A673 (cell line): ENCODE results near the gene DNAH2. TPM values are rescaled to one million over a fixed set of nuclear protein-coding genes. Genes with fewer than 3 reads are reported as not detected.

Source experiments
- BruUV-seq: library from RNA; stranded (reverse); fragments of 400-500 nt; replicated peaks from 2 replicates; lab custom pipeline; 2021; lab: Mats Ljungman, UMichigan
- CTCF ChIA-PET: fragments of 300-600 bp; sonication (Branson Sonifier 250); formaldehyde crosslinking; loops from one replicate; lab custom pipeline; 2022; ENCODE audit warnings: antibody characterized with exemption; lab: Charles Lee
- POLR2A ChIA-PET: fragments of 300-600 bp; sonication (Branson Sonifier 250); formaldehyde crosslinking; loops from one replicate; lab custom pipeline; 2022; ENCODE audit warnings: antibody characterized with exemption; ENCODE audit not compliant: low non-redundant PET; lab: Charles Lee
- DNase-seq: peaks from one replicate; pipeline ENCODE4 v3.0.0-alpha.2; 2015; ENCODE audit warnings: low spot score
- H3K27ac ChIP-seq: fragments of 200-600 bp; sonication (generic); 2 replicates; pipeline ENCODE4 v1.5.1; 2016; ENCODE audit warnings: mixed run types, low read depth, mild to moderate bottlenecking, mixed read lengths, antibody characterized with exemption, low read length; ENCODE audit not compliant: poor library complexity, severe bottlenecking
- H3K27me3 ChIP-seq: fragments of 200-600 bp; sonication (generic); replicated peaks from 2 replicates; pipeline ENCODE4 v1.6.1; 2017; ENCODE audit warnings: mixed run types, low read depth, mild to moderate bottlenecking, mixed read lengths, antibody characterized with exemption, low read length; ENCODE audit not compliant: insufficient read depth, poor library complexity
- H3K36me3 ChIP-seq: fragments of 200-600 bp; sonication (generic); 2 replicates; pipeline ENCODE4 v1.6.1; 2016; ENCODE audit warnings: mixed run types, mild to moderate bottlenecking, mixed read lengths, antibody characterized with exemption, low read length; ENCODE audit not compliant: insufficient read depth, poor library complexity, severe bottlenecking
- H3K4me1 ChIP-seq: fragments of 200-600 bp; sonication (generic); 2 replicates; pipeline ENCODE4 v1.6.1; 2017; ENCODE audit warnings: mixed run types, mild to moderate bottlenecking, mixed read lengths, antibody characterized with exemption, low read length; ENCODE audit not compliant: insufficient read depth, poor library complexity, severe bottlenecking
- H3K4me3 ChIP-seq: fragments of 200-600 bp; sonication (generic); 2 replicates; pipeline ENCODE4 v1.5.1; 2016; ENCODE audit warnings: low read depth, mixed run types, mild to moderate bottlenecking, mixed read lengths, low read length; ENCODE audit not compliant: poor library complexity, severe bottlenecking
- H3K9me3 ChIP-seq: fragments of 200-600 bp; sonication (generic); 2 replicates; pipeline ENCODE4 v1.6.1; 2016; ENCODE audit warnings: mixed run types, low read depth, mild to moderate bottlenecking, mixed read lengths, antibody characterized with exemption, low read length; ENCODE audit not compliant: poor library complexity, severe bottlenecking
- EZH2 ChIP-seq: fragments of 200-600 bp; sonication (generic); IDR thresholded peaks from 2 replicates; pipeline ENCODE4 v1.6.1; 2017; ENCODE audit warnings: borderline replicate concordance, low read depth, mild to moderate bottlenecking, mixed read lengths, antibody characterized with exemption, low read length; ENCODE audit not compliant: poor library complexity, severe bottlenecking
- intact Hi-C: fragments of 100-400 bp; cut with micrococcal nuclease; formaldehyde crosslinking; loops from one replicate; pipeline ENCODE4 v1.10.0; 2022; ENCODE audit not compliant: unreplicated experiment
- total RNA-seq: library from RNA; stranded (reverse); gene quantifications from 2 replicates; pipeline ENCODE4 v1.2.3, GENCODE V29; 2021
- TF ChIP-seq, protein P1 (sequence below): fragments of 300-800, 200-600 bp; sonication (generic); conservative IDR thresholded peaks from 2 replicates; pipeline ENCODE4 v1.5.1; 2017; ENCODE audit warnings: low read depth, mild to moderate bottlenecking, antibody characterized with exemption, low read length, moderate library complexity, mixed read lengths

Gene DNAH2
- total RNA-seq, 1 experiment from 2014 or later: 0.15 TPM

DNA sequence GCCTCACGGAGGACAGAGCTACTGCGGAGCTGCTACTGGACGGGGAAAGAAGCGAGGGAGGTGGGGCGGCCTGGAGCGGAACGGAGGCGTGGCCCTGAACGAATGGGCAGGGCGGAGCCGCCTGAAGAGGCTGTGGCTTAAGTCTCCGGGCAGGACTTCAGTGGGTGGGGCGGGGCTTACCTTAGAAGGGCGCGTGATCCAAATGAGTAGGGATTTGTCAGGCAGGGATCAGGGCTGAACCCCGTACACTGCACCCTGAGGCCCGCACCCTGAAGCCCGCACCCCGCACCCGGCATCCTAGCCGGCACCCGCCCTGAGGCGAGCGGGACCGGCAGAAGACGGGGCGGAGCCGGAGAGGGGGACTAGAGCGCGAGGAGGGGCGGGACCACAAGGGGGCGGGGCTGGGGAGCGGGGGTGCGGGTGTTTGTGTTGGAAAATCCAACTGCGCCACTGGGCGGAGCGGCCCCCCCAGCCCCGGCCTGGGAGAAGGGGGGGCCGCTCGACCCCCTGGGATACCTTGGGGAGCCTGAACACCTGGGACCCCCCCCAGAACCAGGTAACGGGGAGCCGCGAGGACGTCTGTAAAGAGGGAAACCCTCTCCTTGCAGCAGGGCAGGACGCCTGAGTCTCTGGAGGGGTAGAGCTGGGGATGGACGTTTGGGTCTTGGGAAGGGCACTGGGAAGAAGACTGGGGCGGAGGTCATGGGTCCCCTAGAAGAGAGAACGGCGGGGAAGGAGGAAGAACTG lies 116.4 kb downstream of the DNAH2 start, which contains the start of gene KDM6B:
Gene KDM6B, plus strand, starts transcription at position 423 of the 747 bp plus-strand sequence. CDS start 11,338 bp downstream, outside the sequence.
- no peaks in the 10 kb centered on the region for H3K36me3 ChIP-seq
- ChIA-PET CTCF (interaction anchor here (1.2 to 1.9 kb wide), 3 partner anchors 9 to 11 kb away, joined by 3 to 12 read pairs (median 3); no protein-coding TSS in a partner anchor), POLR2A (interaction anchor here (0.5 kb wide), 1 partner anchor 504 kb away, joined by 3 read pairs; no protein-coding TSS in a partner anchor)
- peaks cover 19% of the 10 kb centered on the region for H3K4me1 ChIP-seq
- intact Hi-C loops: no loop called here
- no peaks in the 10 kb centered on the region for H3K9me3 ChIP-seq
- H3K27me3 ChIP-seq: no peaks in the 10 kb centered on the region
- DNase-seq: peak; percentile 95
- TF ChIP-seq, protein P1, sequence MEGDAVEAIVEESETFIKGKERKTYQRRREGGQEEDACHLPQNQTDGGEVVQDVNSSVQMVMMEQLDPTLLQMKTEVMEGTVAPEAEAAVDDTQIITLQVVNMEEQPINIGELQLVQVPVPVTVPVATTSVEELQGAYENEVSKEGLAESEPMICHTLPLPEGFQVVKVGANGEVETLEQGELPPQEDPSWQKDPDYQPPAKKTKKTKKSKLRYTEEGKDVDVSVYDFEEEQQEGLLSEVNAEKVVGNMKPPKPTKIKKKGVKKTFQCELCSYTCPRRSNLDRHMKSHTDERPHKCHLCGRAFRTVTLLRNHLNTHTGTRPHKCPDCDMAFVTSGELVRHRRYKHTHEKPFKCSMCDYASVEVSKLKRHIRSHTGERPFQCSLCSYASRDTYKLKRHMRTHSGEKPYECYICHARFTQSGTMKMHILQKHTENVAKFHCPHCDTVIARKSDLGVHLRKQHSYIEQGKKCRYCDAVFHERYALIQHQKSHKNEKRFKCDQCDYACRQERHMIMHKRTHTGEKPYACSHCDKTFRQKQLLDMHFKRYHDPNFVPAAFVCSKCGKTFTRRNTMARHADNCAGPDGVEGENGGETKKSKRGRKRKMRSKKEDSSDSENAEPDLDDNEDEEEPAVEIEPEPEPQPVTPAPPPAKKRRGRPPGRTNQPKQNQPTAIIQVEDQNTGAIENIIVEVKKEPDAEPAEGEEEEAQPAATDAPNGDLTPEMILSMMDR: no peak
- H3K4me3 ChIP-seq: peak within 1 kb of the TSS; percentile 75
- no TSS peak for BruUV-seq
- H3K27ac ChIP-seq: peak within 1 kb of the TSS; percentile 77

DNA sequence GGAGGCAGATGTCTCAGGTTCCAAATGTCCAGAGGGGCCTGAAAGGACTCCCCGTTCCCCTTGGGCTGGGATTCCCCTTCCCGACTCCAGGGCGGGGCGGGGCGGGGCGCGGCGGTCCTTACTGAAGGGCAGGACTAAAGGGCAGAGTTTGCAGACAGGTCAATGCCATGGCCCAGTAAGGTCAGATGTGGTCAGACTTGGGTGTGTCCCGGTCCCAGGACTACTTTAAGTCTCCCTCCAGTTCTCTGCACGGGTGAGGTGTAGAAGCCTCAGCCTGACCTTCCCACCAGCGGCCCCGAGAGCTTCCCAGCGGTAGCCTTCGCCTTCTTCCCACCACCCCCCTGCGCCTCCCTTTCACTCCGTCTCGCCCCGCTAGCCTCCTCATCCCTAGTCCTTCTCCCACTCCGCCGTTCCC lies 117.0 kb downstream of the DNAH2 start:
- Histone ChIP-seq H3K27me3 (no peaks in the 10 kb centered on the region), H3K4me1 (peaks cover 25% of the 10 kb centered on the region), H3K36me3 (no peaks in the 10 kb centered on the region), H3K9me3 (no peaks in the 10 kb centered on the region), H3K4me3 (peak overlapping the region; percentile 75), H3K27ac (peak overlapping the region; percentile 77)
- TF ChIP-seq EZH2: no peak
- TF ChIP-seq, protein P1: no peak
- POLR2A ChIA-PET: no interaction called here
- intact Hi-C loops: no loop called here
- DNase-seq: no peak
- CTCF ChIA-PET: interaction anchor here (0.9 to 1.9 kb wide), 6 partner anchors 9 to 223 kb away, joined by 3 to 12 read pairs (median 4); partner anchors contain the start of genes CYB5D1 and NAA38
- no TSS peak for BruUV-seq

DNA sequence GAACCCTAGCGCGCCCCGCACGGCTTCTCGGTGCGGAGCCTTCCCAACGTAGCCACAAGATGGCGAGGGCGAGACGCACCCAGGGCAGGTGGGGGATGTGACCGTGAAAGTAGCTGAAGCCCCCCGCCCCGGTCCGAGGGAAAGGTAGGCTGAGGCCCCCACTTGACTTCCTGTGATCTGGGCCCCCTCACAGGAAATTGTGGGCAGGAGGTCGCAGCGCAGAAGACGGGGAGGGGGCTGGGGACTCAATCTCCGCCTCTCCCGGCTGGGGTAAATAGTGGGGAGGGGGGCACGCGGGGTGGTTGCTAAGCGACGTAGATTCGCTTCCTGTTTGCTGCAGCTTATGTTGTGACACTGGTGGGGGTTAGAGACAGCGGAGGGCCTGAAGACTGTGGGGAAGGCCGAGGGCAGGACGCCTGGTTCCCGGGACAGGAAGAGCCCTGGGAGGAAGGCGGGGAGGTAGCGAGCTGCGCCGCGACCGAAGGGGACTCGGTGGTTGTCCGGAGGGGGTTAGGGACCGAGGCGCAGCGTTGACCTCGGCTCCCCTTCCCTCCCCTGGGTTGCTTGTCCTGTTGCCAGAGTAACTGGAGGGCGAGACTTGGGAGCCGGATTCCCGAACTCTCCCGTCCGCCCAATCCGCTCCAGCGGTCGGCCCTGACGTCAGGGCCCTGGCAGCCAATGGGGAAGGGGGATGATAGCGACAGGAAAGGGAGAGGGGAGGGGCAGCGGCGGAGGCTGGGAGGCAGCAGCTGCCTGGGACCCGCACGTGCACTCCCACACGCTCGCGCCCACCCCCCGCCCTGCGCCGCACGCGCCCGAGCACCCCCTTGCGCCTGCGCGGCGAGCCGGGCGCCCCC lies 117.6 kb downstream of the DNAH2 start:
- POLR2A ChIA-PET: interaction anchor here (0.6 to 0.7 kb wide), 2 partner anchors 15 to 61 kb away, joined by 3 to 9 read pairs; no protein-coding TSS in a partner anchor
- intact Hi-C loops: loop anchor here (1.0 kb wide), 1 partner anchor 16 kb away; no protein-coding TSS in a partner anchor
- H3K27me3 ChIP-seq: no peaks in the 10 kb centered on the region
- H3K4me3 ChIP-seq: peak overlapping the region; percentile 75
- peaks cover 31% of the 10 kb centered on the region for H3K4me1 ChIP-seq
- H3K9me3 ChIP-seq: no peaks in the 10 kb centered on the region
- H3K36me3 ChIP-seq: peaks cover 2% of the 10 kb centered on the region
- peak overlapping the region; percentile 97 for H3K27ac ChIP-seq
- CTCF ChIA-PET: interaction anchor here (0.6 to 1.9 kb wide), 9 partner anchors 10 to 259 kb away, joined by 3 to 12 read pairs (median 4); partner anchors contain the start of genes CYB5D1 and NAA38
- BruUV-seq: no TSS peak
- TF ChIP-seq, protein P1: peak; percentile 89
- TF ChIP-seq EZH2: no peak
- DNase-seq: peak; percentile 100
